K562 (cell line): Measurements from ENCODE around the gene HOXB4. TPM values are rescaled to one million over a fixed set of nuclear protein-coding genes. Genes with fewer than 3 reads are reported as not detected.
A peak's percentile ranks its signal among the peaks of the same experiment; 100 is the strongest.

Experiments
- ATF4 ChIP-seq: fragments of 450-650 bp; formaldehyde crosslinking; IDR thresholded peaks from 2 replicates; pipeline ENCODE4 v1.4.0; 2022; ENCODE audit warnings: mild to moderate bottlenecking, moderate library complexity
- CC2D1A ChIP-seq: fragments of 450-650 bp; IDR thresholded peaks from 2 replicates; pipeline ENCODE4 v1.6.1; 2017; ENCODE audit warnings: mild to moderate bottlenecking
- CXXC5 ChIP-seq: fragments of 250-450 bp; sonication (Bioruptor Pico); IDR thresholded peaks from 2 replicates; pipeline ENCODE4 v1.8.0; 2022; ENCODE audit warnings: inconsistent platforms, mild to moderate bottlenecking, moderate library complexity
- ESRRA ChIP-seq: fragments of 450-650 bp; IDR thresholded peaks from 2 replicates; pipeline ENCODE4 v1.6.1; 2014; ENCODE audit warnings: low read depth, mild to moderate bottlenecking, moderate library complexity, borderline replicate concordance
- ETV1 ChIP-seq: fragments of 450-650 bp; conservative IDR thresholded peaks from 2 replicates; pipeline ENCODE4 v1.6.1; 2016; ENCODE audit warnings: missing genetic modification characterization, control low read depth, low read depth, missing compliant biosample characterization
- HCFC1 ChIP-seq: IDR thresholded peaks from 2 replicates; pipeline ENCODE4 v1.6.1; 2012; ENCODE audit warnings: low read depth, low read length, improper control_type of control experiment
- HDAC3 ChIP-seq: fragments of 450-650 bp; IDR thresholded peaks from 2 replicates; pipeline ENCODE4 v1.6.1; 2018; ENCODE audit warnings: borderline replicate concordance, mild to moderate bottlenecking, moderate library complexity; ENCODE audit not compliant: partially characterized antibody
- HMGN3 ChIP-seq: IDR thresholded peaks from 2 replicates; pipeline ENCODE4 v1.6.1; 2011; ENCODE audit warnings: borderline replicate concordance, low read depth, mild to moderate bottlenecking, mixed read lengths, low read length; ENCODE audit not compliant: insufficient read length; ENCODE audit errors: extremely low read depth
- MAFF ChIP-seq: IDR thresholded peaks from 2 replicates; pipeline ENCODE4 v1.6.1; 2012; ENCODE audit warnings: low read length, improper control_type of control experiment
- PKNOX1 ChIP-seq: fragments of 450-650 bp; IDR thresholded peaks from 2 replicates; pipeline ENCODE4 v1.6.1; 2016
- POLR2AphosphoS5 ChIP-seq: IDR thresholded peaks from 2 replicates; pipeline ENCODE4 v1.6.1; 2011; ENCODE audit warnings: mild to moderate bottlenecking, low read depth, low read length, moderate library complexity; ENCODE audit not compliant: control insufficient read depth, insufficient read depth
- POLR2B ChIP-seq: fragments of 450-650 bp; IDR thresholded peaks from 2 replicates; pipeline ENCODE4 v1.6.1; 2018; ENCODE audit warnings: low read depth; ENCODE audit not compliant: partially characterized antibody
- POLR2G ChIP-seq: fragments of 200-400 bp; formaldehyde crosslinking; IDR thresholded peaks from 2 replicates; pipeline ENCODE4 v1.6.1; 2017; ENCODE audit warnings: low read depth, mild to moderate bottlenecking, antibody characterized with exemption, low read length, moderate library complexity
- TAF9B ChIP-seq: fragments of 450-650 bp; IDR thresholded peaks from 2 replicates; pipeline ENCODE4 v1.6.1; 2018; ENCODE audit warnings: mild to moderate bottlenecking; ENCODE audit not compliant: partially characterized antibody
- TBL1XR1 ChIP-seq, 2 experiments: IDR thresholded peaks; 2 replicates each; pipeline ENCODE4 v1.6.1; 2012; ENCODE audit warnings: improper control_type of control experiment in 2 of 2, low read length in 2 of 2, mild to moderate bottlenecking in 1 of 2
- TEAD4 ChIP-seq, 2 experiments: sonication (generic) in 1 of 2; formaldehyde crosslinking in 1 of 2; IDR thresholded peaks; 2 replicates each; pipeline versions ENCODE4 v1.6.1 to v1.8.0; 2012 to 2022; ENCODE audit warnings: borderline replicate concordance in 1 of 2, inconsistent platforms in 1 of 2, low read length in 1 of 2, mild to moderate bottlenecking in 1 of 2, missing genetic modification reagents in 1 of 2
- TOE1 ChIP-seq, 2 experiments: fragments of 450-650 bp in 1 of 2; sonication (generic) in 1 of 2; formaldehyde crosslinking in 1 of 2; IDR thresholded peaks; 2 replicates each; pipeline versions ENCODE4 v1.7.1 to v1.8.0; 2016 to 2022; ENCODE audit warnings: borderline replicate concordance in 2 of 2, mild to moderate bottlenecking in 2 of 2, antibody characterized with exemption in 1 of 2, inconsistent platforms in 1 of 2, low read depth in 1 of 2, missing genetic modification reagents in 1 of 2, moderate library complexity in 1 of 2
- ZEB2 ChIP-seq: fragments of 450-650 bp; IDR thresholded peaks from 2 replicates; pipeline ENCODE4 v1.6.1; 2016
- ZNF436 ChIP-seq: fragments of 250-450, 450-650 bp; sonication (Bioruptor Pico); formaldehyde crosslinking; IDR thresholded peaks from 2 replicates; pipeline ENCODE4 v1.7.0; 2020; ENCODE audit warnings: mild to moderate bottlenecking
- polyA plus RNA-seq, 8 experiments: library from polyadenylated mRNA; depleted of rRNA in 4 of 8; stranded (reverse) in 5 of 8; unstranded in 3 of 8; fragments of >200 nt; fragmentation: Nextera tagmentation in 2 of 8; fragmentation: Illumina TruSeq in 1 of 8; extraction: Ambion mirVana in 2 of 8; extraction: Trizol in 1 of 8; gene quantifications; 2 replicates each; pipeline versions ENCODE4 v1.2.1 to v1.2.3, GENCODE V29; 2011 to 2014; ENCODE audit warnings: inconsistent platforms in 1 of 8, missing spikeins in 1 of 8
- total RNA-seq, 7 experiments: library from RNA; depleted of rRNA in 6 of 7; stranded (reverse); fragments of >200 nt in 6 of 7; fragmentation: Illumina TruSeq in 2 of 7; extraction: Trizol in 2 of 7; gene quantifications; 2 replicates each; pipeline versions ENCODE4 v1.2.1 to v1.2.3, GENCODE V29; 2011 to 2021; ENCODE audit warnings: low replicate concordance in 1 of 7
- TF ChIP-seq, protein P1 (sequence below), 2 experiments: fragments of 450-650 bp in 1 of 2; sonication (generic) in 1 of 2; formaldehyde crosslinking in 1 of 2; IDR thresholded peaks in 1 of 2; conservative IDR thresholded peaks in 1 of 2; 2 replicates each; pipeline versions ENCODE4 v1.6.1 to v1.8.1; 2016 to 2023; ENCODE audit warnings: mild to moderate bottlenecking in 2 of 2, moderate library complexity in 2 of 2, inconsistent platforms in 1 of 2, missing genetic modification reagents in 1 of 2

Gene HOXB4
- total and polyA plus RNA-seq, 9 of the 15 experiments (the other 6 are each of a cell fraction or from before 2014, with no cell fraction given) = 1.6 to 34.9 (median 14.9) TPM

DNA sequence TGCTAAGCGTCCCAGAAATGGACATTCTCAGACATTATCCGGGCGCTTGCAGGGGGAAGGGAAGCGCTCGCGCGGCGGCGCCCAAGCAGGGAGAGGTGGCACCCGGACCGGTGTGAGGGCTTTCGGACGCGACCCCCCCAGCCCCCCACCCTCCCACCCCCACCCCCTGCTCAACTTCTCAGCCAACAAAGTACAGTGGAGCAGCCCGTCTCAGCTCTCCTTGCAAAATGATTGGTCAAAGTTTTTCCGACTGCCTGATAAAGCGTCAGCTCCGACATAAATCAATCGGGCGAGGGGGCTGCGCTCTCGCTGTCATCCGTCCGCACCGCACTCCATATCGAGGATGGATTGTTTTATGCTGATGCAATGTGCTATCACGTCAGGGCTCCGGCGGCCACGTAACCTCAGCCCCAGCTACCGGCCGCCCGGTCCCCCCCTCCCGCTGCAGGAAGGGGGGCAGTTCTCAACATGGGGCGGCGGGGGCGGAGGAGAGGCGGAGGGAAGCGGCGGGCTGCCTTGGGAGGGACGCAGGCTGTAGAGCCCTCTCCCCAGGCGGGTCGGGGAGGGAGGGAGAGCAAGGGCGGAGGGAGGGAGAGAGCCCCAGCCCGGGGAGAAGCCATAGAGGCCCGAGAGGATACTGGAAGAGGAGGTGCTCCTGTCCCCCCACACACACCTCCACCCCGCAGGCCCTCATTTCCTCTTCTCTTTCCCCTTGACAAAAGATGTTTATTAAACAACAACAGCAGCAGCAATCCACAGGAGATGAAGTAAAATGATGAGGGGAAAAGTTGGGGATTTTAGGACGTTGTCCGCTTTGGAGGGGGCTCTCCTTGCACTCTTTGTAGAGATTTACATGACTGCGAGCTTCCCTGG, 48.3 kb upstream of the HOXB4 start, which contains the start of gene HOXB9 (continued):
- TF ChIP-seq ZEB2 = peak; percentile 36
- TF ChIP-seq POLR2G = peak; percentile 79
- TF ChIP-seq MAFF = peak; percentile 45
- peak; percentile 89 for TF ChIP-seq POLR2B
- TF ChIP-seq TBL1XR1 (IDR thresholded peaks at IDR 0.05; ENCODE audit: low read length in 2 of 2) = peak; percentile 85 to 87; a peak in 3 of 4 replicates
- TF ChIP-seq, protein P1, sequence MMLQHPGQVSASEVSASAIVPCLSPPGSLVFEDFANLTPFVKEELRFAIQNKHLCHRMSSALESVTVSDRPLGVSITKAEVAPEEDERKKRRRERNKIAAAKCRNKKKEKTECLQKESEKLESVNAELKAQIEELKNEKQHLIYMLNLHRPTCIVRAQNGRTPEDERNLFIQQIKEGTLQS (IDR thresholded peaks at IDR 0.05) = peak; percentile 100
- TF ChIP-seq, protein P1 (CRISPR knock-in tag; conservative IDR thresholded peaks at IDR 0.05) = peak; percentile 95
- TF ChIP-seq PKNOX1 = peak; percentile 98
- peak; percentile 84 for TF ChIP-seq HDAC3
- TF ChIP-seq ZNF436 (CRISPR knock-in tag) = peak; percentile 30; the same call in 1 of the 2 replicates
- TF ChIP-seq CXXC5 (CRISPR knock-in tag) = peak; percentile 99
- peak; percentile 51 for TF ChIP-seq HCFC1
- TF ChIP-seq TAF9B = peak; percentile 94
- TF ChIP-seq ETV1 (tag) = peak; percentile 89
- peak; percentile 98 for TF ChIP-seq ATF4 (CRISPR knock-in tag)
- peak; percentile 72 for TF ChIP-seq TEAD4 (IDR thresholded peaks at IDR 0.05; ENCODE audit: low read length)
- TF ChIP-seq TEAD4 (CRISPR knock-in tag; IDR thresholded peaks at IDR 0.05; ENCODE audit: borderline replicate concordance) = no peak
- peak; percentile 72; the same call in 1 of the 2 replicates for TF ChIP-seq CC2D1A
- peak; percentile 84; the same call in 1 of the 2 replicates for TF ChIP-seq ESRRA
- peak; percentile 98 for TF ChIP-seq HMGN3
- TF ChIP-seq POLR2AphosphoS5 = peak; percentile 62
- TF ChIP-seq TOE1 (IDR thresholded peaks at IDR 0.05; ENCODE audit: borderline replicate concordance) = peak; percentile 69
- no peak for TF ChIP-seq TOE1 (CRISPR knock-in tag; IDR thresholded peaks at IDR 0.05; ENCODE audit: borderline replicate concordance, low read depth)
